Right renal pelvis (tissue), 4 donors: ENCODE measurements around the gene TMEM187. TPM values are rescaled to one million over a fixed set of nuclear protein-coding genes. Genes with fewer than 3 reads are reported as not detected.
"Not testable (repeated sequence)": the region's sequence is repeated elsewhere in the genome, so short reads cannot be mapped to it uniquely, and the experiment has no call there.

Experiments used
- DNase-seq, 4 donors: peaks; one replicate each; pipeline ENCODE4 v3.0.0-alpha.2; 2013; ENCODE audit warnings: low read depth in 4 of 4, low spot score in 3 of 4, missing footprints in 1 of 4
- polyA plus RNA-seq, 4 donors: library from polyadenylated mRNA; unstranded; fragments of 120-200 nt; gene quantifications; one replicate each; pipeline ENCODE4 v1.2.1, GENCODE V29; 2013; ENCODE audit not compliant: insufficient read length in 4 of 4

The TMEM187 gene
- polyA plus RNA-seq, 4 donors = 6.9 to 9.6 (median 7.4) TPM

DNA sequence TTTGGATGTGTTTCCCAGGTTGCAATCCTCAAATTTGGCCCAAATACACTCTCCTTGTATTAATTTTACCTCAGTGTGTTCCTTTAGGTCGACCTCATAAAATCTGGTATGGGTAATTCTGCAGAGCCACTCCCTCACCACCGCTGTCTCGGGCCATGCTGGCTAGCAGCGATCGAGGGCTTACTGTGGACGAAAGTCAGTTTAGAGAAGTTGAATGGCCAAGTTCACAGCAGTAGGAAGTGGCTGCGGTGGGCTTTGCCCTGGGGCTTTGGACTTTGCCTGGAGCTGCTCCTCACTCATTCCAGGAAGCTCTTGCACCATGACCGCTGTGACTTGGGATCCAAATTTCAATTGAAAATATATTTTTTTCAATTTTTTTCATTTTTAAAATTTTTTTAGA, 19.6 kb downstream of the TMEM187 start:
- DNase-seq = no peak

DNA sequence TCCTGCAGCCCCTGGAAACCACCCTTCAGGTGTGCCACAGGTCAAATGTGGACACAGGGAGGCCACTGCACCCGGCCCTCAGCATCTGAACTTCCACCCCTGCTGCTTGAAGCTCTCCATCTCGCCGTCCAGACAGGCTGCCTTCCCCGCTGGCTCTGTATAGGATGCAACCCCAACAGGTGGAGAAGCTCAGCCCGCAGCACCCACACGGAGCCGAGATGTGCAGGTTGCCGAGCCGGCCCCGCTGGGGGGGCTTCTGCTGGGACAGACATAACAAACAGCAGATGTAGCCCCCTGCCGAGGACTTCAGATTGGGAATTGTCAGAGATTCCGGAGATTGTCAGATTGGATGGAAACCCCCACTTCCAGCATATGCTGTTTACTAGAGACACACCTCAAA, 20.5 kb downstream of the TMEM187 start:
- DNase-seq = no peak

DNA sequence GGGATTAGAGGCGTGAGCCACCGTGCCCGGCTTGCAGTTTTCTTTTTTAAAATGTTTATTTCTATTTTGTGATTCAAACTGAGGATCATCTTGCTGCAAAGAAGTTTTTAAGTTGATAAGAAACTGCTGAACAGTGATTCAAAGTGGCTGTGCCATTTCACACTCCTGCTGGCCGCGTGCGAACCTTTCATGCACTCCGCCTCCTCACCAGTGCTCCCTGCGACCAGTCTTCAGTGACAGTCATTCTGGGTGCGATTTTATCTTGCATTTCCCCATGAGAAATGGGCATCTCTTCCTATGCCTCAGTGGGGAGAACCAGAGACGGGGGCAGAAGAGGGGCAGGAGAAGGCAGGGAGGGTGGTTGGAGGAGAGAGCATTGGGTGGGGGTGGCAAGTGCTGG, 21.4 kb downstream of the TMEM187 start:
- no peak for DNase-seq

DNA sequence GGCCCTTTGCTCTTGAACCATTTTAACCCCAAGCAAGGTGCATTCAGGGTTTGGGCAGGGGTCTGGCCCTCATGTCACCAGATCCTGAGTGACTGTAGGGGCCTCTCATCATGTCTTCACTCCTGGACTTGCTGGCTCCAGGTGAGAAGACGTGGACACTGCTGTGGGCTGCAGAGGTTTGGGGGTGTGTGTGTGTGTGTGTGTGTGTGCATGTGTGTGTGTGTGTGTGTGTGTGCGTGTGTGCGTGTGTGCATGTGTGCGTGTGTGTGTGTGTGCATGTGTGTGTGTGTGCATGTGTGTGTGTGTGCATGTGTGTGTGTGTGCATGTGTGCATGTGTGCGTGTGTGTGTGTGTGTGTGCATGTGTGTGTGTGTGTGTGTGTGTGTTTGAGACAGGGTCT, 21.8 kb downstream of the TMEM187 start:
- DNase-seq = not testable (repeated sequence)

DNA sequence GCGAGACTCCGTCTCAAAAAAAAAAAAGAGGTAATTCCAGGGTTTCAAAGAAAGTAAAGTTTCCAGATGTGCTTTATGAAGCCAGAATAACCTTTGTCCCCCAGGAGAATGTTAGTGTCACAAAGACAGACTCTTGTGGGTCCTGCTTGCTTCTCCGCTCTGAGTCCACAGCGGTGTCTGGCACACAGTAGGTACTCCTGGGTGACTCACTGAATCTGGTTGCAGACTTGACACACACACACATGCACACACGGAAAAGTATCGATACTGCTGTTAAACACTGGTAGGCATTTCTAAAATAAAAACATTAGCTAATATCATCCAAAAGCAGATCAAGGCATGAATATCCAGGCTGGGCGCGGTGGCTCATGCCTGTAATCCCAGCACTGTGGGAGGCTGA, 22.9 kb downstream of the TMEM187 start:
- no peak for DNase-seq

DNA sequence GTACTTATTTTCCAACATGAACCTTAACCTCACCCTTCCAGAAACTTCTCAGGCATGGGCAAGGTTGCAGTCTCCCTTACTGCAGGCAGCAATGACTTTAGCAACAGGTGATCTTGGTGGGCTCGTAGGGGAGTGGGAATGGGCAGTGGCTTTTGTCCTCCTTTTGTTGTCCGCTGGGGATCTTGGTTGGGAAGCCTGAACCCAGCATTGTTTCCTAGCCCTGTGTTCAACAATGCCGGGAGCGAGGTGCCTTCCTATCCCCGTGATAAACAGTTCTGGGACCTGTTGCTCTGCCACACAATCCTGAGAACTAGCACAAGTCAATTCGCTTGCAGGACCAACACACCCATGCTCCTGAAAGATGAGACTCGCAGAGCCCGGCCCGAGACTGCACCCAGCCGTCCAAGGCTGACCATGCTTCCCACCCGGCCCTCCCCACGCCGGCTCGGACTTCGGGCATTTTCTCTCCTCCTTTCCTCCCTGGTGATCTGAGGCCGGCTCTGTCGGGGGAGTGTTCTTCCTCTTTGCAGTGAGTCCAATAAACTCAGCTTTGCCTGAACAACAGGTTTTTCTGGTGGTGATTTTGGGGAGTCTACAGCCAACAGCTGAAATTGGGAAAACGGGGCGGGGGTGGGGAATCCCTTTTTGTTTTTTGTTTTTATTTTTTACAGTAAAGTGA, 26.9 kb downstream of the TMEM187 start:
- no peak for DNase-seq

DNA sequence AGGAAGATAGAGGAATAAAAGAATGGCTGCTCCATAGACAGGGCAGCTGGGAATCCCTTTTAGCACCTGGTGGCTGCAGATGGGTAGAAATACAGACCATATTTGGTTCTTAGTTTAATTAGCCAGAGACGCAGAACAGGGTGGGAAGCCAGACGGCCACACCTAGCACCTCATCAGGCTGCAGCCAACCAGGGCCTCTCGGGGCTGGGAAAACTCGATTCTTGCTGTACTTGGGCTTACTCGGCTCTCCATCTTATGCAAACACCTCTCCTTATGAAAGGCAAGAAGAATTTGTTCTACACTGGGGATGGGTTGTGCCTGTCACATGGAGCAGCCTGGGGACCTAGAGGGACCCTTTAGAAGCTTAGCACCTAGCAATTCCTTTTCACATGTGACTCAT, 27.5 kb downstream of the TMEM187 start:
- DNase-seq = no peak

DNA sequence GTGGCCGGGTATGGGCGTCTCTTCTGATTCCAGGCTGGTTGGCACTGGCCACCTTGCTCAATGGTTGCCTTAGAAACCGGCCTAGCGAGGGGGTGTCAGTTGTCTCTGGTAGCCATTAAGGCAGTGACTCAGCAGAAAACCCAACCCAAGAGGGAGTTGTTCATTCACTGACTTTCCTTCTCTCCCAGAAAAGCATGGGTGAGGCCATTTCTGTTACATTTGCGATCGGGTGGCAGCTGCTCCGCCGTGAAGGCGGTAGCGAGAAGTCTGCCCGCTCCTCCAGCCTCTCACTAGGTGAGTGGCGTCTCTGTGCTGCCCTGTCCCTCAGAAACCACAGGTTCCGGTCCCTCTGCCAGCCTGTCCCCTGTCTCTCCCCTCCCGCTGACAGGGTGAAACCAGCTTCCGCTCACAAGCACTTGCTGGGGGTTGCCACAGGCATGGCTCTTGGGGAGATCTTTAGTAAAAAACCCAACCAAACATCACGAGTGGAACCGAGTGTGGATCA, 29.7 kb downstream of the TMEM187 start:
- no peak for DNase-seq

DNA sequence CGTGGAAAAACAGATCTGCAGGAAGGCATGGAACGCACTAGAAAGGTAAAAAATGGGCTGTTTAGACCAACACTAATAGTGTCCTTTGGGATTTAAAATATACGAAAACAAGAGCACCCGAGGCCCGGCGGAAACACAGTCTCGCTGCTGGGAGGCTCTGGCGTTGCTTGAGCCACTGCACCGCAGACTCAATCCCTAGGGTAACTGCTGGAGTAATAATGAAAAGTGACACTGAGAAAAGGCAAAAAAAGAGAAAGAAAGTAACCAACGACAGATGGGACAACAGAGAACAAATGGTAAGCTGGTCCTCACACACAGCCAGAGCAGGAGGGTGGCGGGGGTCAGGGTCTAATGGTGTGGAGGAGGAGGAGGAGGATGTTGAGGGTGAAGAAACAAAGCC, 31.8 kb downstream of the TMEM187 start:
- no peak for DNase-seq

DNA sequence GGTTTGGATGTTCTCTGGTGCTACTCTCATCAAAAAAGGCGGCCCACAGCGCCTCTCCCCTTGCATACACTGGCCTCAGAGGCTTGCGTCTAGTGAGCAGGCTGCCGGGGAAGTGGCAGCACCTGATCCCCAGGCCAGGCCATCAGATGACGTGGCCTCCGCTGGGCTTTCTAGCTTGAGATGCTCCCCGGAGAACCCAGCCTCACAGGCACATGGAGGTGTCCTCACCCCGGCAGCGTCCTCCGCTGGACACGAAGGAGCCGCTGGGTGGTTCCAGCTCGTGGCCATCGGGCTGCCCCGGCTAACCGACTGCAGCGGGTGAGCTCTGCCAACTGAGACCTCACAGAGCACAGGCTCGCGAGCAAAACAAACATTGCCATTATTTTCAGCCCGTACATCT, 34.4 kb downstream of the TMEM187 start:
- DNase-seq = no peak

DNA sequence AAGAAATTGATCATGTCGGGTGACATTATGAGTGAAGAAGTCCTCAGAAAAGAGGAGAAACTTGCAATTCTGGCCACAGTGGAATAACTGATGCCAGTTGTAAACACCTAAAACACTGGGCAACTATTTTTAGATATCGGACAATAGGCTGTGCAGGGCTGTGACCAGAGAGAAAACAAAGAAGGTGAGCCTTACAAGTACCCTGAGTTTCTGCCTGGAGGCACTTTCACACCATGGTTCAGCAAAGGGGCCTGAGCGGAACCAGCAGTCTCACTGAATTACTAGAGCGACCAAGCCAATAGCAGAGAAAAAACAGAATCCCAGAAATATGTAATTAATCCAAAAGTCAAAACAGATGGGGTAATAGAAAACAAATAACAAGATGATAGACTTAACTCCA, 36.0 kb downstream of the TMEM187 start:
- no peak for DNase-seq

DNA sequence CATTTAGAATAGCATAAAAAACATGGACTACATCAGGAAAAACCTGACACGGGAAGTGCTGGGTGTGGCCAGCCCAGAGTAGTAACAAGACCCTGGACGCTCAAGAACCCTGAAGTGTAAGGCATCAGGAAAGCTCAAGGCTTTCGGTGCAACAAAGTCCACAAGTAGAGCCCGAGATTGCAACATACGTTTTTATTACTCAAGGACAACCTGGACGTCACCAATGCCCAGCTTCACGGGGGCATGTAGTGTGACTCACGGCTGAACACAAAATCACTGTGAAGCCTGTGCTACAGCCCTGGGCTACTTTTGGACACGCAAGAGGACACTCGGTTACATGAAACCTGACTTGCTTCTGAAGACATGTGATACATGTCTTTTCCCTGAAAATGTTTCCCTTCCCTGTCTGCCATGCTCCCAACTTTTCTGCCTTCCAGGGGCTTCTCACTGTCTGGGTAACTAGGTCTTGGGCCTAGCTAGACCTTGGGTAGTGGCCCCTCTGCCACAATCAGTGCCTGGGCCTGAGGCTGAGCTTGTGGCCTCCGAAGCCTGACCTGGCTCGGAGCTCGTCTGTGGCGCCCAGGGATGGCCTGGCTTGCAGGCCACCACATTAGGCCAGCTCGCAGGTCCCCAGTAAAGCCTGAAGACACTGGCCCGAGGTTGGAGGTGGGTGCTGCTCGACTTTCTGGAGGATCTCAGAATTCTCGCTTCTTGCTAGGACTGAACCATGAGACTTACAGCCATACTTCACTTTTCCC, 38.0 kb downstream of the TMEM187 start:
- DNase-seq = no peak

DNA sequence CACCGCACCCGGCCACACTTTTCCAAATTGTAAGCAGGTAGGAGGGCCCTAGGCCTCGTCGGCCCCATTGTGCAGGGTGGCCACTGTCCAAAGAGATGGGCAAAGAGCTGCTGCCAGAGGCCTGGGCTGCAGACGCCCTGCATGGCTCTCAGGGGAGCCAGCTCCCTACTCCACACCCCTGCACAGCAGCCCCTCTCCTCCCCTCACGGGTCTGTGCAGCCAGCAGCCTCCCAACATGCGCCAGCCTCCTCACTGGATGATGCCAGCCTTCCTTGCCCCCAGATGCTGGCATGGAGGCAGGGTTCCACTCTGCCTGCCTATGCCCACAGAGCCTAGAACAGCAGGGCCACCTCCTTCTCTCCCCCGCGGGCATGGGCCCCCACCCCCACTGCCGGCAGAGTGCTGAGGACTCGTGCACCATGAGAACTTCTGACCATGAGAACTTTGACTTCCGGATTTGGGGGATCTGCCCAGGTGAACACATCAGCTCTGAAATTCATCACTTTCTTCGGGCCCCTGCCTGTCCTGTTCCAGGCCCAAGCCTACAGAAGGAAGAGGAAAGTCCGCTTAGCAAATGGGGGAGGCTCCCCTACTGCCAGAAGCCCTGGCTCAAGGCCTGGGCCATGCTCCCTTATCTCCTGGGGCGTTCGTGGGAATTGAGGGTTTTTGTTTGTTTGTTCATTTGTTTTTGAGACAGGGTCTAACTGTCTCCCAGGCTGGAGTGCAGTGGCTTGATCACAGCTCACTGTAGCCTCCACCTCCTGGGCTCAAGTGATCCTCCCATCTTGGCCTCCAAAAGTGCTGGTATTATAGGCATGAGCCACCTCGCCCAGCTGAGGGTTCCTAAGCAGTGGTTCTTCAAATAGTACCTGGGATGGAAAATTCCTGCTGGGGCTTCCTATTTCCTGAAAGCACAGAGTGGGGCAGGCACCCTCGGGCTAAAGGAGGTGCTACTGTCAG, 39.1 kb downstream of the TMEM187 start:
- no peak for DNase-seq

DNA sequence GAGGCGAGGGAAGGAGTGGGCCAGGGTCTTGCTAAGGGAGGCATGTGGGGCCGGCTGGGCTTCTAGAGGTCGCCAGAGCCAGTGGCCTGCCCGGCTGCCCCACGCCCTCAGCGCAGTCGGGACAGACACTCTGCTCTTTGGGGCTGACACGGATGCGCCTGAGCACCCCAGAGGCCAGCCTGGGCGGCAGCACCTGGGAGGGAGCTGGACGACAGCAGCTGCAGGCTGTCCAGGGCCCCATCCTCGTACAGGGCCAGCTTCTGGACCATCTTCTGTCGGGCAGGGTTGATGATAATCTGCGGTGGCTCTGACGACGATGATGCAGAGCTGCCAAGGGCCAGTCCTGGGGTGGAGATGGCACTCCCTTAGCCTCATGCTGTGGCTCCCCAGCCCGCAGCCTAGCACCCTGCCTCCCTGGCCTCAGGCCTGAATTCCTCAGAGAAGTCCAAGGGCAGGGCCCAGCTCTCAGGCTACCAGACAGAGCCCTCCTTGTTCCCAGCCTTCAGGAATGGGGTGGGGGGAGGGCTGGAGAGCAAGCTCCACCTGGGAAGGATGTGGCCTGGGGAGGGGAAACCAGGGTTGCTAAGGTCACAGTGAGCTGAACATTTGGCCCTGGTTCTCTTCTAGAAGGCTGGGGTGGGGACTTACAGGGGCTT, 39.9 kb downstream of the TMEM187 start:
- no peak for DNase-seq

DNA sequence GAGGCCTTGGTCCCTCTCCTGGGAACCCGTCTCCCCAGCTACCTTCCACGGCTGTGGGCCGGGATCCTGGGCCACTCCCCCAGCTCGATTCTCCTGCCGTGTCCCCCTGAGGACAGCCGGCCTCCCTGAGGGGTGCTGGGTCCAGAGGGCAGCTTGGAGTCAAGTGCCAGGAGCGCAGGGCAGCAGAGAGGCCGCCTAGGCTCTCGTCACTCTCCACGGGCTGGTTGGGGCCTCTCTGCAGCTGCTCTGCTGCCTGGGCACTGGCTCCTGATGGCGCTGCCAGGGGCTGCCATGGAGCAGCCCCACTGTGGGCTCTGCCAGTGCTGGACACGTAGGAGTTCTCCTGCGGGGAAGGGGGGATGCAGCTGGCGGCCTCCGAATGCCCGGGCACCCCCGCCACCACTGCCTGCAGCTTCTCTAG, 40.5 kb downstream of the TMEM187 start:
- DNase-seq = no peak

DNA sequence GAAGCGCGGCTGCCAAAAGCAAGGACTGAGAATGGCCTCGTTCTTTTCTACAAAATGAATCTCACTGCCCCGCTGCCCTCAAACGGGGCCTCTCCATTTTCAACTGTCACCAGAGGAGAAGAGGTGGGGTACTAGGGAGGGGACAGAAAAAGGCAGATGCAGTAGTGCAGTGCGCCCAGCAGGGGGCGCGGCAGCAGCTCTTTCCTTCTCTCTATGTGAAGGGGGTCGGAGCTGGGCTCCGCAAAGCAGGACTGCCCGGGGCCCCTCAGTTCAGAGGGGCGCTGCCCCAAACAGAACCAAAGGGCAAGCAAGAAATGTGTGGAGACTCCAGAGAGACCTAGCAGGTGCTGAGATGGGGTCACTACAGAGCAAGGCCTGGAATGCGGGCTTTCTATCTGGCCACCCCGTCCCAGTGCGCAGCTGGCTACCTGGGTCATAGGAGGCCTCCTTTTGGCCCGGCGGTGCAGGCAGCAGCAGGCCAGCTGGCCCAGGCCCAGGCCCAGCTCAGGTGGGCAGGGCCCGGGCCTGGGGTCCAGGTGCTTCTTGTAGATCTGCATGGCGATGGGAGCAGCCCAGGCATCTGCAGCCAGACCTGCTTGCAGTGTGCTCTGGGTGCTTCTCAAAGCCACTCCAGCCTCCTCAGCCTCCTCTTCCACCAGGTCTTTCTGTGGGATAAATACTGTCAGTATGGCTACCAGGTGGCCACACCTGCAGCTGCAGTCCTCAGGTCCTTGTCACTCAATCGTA, 41.2 kb downstream of the TMEM187 start:
- DNase-seq = no peak

DNA sequence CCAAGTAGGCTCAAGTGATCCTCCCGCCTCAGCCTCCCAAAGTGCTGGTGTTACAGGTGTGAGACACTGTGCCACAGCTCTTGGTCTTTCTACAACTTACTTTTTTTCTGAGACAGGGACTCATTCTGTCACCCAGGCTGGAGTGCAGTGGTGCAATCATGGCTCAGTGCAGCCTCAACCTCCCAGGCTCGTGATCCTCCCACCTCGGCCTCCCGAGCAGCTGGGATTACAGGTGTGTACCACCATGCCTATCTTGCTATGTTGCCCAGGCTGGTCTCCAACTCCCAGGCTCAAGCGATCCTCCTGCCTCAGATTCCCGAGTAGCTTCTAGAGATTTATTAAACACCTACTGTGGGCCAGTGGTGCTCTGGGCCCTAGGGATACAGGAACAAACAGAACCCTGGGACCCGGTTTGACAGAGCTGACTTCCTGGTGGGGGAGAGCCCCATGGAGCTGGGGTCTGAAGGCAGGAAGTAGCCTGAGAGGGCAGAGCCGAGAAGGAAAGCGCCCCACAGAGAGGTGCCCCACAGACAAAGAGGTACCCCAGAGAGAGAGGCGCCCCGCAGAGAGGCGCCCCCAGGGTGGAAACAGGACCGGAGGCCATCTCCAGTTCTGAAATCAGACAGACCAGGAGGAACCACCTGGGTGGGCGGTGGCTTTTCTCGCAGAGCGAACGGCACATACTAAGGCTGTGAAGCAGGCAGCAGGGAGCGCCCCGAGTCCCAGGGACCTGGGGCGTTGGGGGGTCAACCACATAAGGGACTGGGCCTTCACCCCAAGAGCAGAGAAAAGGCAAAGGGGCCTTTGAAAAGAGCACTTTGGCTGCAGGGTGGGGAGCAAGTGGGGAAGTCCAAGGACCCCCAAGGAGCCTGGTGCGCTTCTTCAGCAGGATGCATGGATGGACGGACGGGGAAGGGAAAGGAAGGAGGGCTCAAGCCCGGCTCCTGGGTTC, 42.2 kb downstream of the TMEM187 start:
- no peak for DNase-seq

DNA sequence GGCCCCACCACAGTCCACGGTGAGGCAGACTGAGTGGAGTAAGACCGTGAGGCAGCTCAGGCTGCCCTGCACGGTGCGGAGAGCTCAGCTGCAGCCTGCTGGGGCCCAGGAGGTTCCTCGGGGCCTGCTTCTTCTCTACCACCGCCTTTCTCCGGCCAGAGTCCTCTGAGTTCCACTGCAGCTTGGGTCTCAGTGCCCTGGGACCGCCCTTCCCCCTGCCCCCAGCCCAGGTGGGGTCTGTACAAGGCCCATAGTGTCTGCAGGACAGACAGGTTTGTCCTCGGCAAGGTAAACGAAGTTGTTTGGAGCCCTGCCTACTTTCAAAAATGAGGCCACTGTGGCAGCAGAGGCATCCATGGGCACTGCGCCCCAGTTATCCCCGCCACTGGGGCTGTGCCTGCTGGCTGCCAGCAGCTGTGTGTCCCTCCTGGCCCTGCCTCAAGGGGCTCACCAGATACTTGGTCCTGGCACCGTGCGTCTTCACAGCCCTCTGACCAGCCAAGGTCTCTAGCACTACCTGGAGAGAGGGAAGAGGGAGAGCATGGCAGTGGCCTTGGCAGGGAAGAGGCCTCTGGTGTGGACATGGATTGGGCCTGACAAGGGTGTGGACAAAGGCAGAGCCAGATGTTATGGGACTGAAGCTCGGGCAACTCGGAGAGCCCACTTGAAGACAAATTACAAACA, 43.2 kb downstream of the TMEM187 start:
- no peak for DNase-seq
